Measurements from ENCODE around the gene AQP11. TPM values are rescaled to one million over a fixed set of nuclear protein-coding genes. Genes with fewer than 3 reads are reported as not detected.
A peak's percentile ranks its signal among the peaks of the same experiment; 100 is the strongest.
"Not testable (repeated sequence)": the region's sequence is repeated elsewhere in the genome, so short reads cannot be mapped to it uniquely, and the experiment has no call there.

The AQP11 gene
- polyA plus RNA-seq, 2 of the 4 experiments (the other 2 are of a cell fraction) = 2.3 to 2.6 TPM

DNA sequence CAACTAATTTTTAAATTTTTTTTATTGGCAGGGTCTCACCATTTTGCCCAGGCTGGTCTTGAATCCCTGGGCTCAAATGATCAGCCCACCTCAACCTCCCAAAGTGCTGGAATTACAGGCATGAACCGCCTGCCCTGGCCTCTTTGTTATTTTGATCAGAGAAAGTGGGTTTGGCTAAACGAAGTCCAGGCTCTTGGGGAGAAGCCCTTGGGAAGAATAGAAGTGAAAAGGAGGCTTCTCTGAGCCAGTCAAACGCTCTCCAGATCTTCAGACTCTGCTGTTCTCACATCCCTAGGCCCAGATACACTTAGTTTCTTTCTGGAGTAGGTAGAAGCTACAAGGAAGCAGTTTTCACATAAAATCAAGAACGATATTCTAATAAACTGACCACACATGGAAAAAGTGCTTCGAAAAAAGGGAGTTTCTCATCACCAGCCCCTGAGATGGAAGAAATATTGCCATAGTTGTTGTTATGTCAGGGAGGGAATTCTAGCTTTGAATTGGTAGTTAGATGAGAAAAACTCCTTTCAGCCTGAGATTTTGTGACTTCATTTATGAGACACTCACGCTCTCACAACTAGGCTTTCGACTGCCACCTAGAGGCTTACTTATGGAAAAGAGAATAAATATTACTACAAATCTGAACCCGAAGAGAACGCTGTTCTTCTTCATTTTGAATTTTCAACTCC is 41.7 kb upstream of the AQP11 start (continued):
- TF ChIP-seq RAD21 (conservative IDR thresholded peaks at IDR 0.05 in 1 of 2, IDR thresholded peaks at IDR 0.05 in 1 of 2) (peak; percentile 88 to 89), NPAS2 (CRISPR knock-in tag; IDR thresholded peaks at IDR 0.05; ENCODE audit: borderline replicate concordance) (no peak), EHMT2 (IDR thresholded peaks at IDR 0.05; ENCODE audit: low read depth) (no peak), RARB (CRISPR knock-in tag; IDR thresholded peaks at IDR 0.05) (no peak), POLR2A (IDR thresholded peaks at IDR 0.05; ENCODE audit: low read length) (no peak)

DNA sequence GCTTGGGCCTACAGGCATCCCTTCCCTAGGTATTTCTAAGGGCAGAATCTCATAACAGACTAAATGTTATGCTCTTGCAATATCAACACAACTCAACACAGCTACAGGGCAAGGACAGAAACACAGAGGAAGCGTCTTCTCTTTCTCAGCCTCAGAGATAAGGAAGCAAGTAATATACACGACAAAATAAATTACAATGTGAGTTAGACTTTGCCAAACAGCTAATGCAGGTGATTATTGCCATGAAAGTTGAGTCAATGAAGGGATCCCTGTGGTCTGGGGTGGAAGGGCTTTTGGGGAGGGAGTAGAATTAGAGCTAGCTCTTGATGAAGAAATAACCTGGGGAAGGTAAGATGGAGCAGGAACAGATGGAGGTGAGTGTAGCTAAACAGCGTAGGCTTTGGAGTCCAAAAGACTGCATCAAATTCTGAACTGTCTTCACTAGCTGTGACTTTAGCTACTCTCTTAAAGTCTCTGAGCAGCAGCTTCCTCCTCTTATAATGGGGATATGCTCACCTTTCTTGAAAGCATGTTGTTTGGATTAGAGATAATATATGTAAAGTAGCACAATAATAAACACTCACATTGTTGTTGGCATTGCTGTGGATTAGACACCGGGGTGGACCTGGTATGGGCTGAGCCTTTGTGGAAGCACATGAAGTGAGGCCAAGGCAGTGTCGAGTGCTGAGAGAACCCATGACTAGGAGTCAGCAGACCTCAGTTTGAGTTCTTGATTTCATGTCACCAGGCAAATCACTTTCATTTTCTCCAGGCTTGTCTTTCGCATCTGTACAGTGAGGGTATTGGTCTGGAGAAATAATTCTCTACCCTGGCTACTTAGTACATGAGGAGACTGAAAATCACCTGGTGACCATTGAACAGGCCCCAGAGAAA is 41.0 kb upstream of the AQP11 start:
- no peak for TF ChIP-seq JUNB (IDR thresholded peaks at IDR 0.05)
- TF ChIP-seq, protein P1, sequence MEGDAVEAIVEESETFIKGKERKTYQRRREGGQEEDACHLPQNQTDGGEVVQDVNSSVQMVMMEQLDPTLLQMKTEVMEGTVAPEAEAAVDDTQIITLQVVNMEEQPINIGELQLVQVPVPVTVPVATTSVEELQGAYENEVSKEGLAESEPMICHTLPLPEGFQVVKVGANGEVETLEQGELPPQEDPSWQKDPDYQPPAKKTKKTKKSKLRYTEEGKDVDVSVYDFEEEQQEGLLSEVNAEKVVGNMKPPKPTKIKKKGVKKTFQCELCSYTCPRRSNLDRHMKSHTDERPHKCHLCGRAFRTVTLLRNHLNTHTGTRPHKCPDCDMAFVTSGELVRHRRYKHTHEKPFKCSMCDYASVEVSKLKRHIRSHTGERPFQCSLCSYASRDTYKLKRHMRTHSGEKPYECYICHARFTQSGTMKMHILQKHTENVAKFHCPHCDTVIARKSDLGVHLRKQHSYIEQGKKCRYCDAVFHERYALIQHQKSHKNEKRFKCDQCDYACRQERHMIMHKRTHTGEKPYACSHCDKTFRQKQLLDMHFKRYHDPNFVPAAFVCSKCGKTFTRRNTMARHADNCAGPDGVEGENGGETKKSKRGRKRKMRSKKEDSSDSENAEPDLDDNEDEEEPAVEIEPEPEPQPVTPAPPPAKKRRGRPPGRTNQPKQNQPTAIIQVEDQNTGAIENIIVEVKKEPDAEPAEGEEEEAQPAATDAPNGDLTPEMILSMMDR (IDR thresholded peaks at IDR 0.05) = peak; percentile 17; the same call in 2 of the 3 replicates
- FAIRE-seq = no peak
- WGBS (ENCODE audit: missing lambda C conversion rate) = 60% methylated on average over 6 of the region's 6 CpGs
- no peak for DNase-seq (ENCODE audit: low read depth in 1 of 2, low spot score in 1 of 2)
- ATAC-seq = peak; percentile 30 to 40; a peak in 4 of 6 replicates
- Histone ChIP-seq H3K4me3 (no peak overlapping the region), H3K4me2 (peak overlapping the region; percentile 8; the same call in 1 of the 3 replicates), H3K27ac (no peak overlapping the region), H3K9me3 (no peaks in the 10 kb centered on the region), H3K4me1 (no peaks in the 10 kb centered on the region)
- ChIA-PET POLR2A (interaction anchor here (0.6 to 1.1 kb wide), 2 partner anchors 8 to 353 kb away, joined by 3 to 4 read pairs; no protein-coding TSS in a partner anchor), CTCF (interaction anchor here (0.7 to 7.7 kb wide), 84 partner anchors 8 to 482 kb away, joined by 3 to 84 read pairs (median 4); partner anchors contain the start of genes AQP11, CAPN5 and MYO7A)

DNA sequence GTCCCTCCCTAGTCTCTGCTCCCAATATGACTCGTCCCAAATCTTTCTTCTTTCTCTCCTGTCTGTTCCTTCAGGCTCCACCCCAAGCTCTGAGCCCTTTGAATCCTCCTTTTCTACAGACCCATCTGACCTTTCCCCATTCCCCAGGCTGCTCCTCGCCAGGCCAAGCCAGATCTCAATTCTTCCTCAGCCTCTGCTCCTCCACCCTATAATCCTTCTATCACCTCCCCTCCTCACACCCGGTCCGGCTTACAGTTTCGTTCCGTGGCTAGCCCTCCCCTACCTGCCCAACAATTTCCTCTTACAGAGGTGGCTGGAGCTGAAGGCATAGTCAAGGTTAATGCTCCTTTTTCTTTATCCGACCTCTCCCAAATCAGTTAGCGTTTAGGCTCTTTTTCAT is 38.3 kb upstream of the AQP11 start:
- ATAC-seq; H3K27ac ChIP-seq; POLR2A ChIA-PET; H3K4me3 ChIP-seq; H3K9me3 ChIP-seq; H3K4me1 ChIP-seq; FAIRE-seq; DNase-seq (ENCODE audit: low read depth in 1 of 2, low spot score in 1 of 2); H3K4me2 ChIP-seq: not testable (repeated sequence)
- 78% methylated on average over 8 of the region's 8 CpGs for WGBS (ENCODE audit: missing lambda C conversion rate)
- CTCF ChIA-PET = interaction anchor here (1.4 to 7.7 kb wide), 2 partner anchors 356 to 362 kb away, joined by 4 to 84 read pairs; no protein-coding TSS in a partner anchor

DNA sequence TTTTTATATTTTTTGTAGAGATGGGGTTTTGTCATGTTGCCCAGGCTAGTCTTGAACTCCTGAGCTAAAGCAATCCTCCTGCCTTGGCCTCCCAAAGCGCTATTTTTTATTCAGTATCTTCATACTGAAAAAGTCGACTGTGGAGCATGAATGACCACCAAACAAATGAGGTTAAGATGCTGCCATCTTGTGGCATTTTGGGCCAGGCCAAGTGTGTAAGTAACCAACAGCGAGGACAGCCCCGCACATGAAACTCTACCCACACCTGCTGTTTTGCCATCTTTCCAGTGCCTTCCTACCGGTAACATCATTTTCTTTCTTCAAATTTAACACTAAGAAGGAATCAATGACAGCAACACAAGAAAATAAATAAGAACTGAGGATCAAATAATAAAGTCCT is 32.2 kb upstream of the AQP11 start:
- Histone ChIP-seq H3K4me2 (no peak overlapping the region), H3K4me3 (no peak overlapping the region), H3K27ac (peak overlapping the region in 1 of 2 experiments; percentile 77; a peak in 2 of 6 replicates), H3K9me3 (no peaks in the 10 kb centered on the region; the same call in 2 of the 3 replicates), H3K4me1 (peaks cover 27% of the 10 kb centered on the region)
- DNase-seq (ENCODE audit: low read depth in 1 of 2, low spot score in 1 of 2) (peak in 1 of 2 experiments; percentile 61), FAIRE-seq (no peak), ATAC-seq (peak in 1 of 2 experiments; percentile 69; a peak in 3 of 6 replicates)
- ChIA-PET CTCF (interaction anchor here (0.7 to 2.1 kb wide), 17 partner anchors 9 to 456 kb away, joined by 3 to 14 read pairs (median 4); partner anchors contain the start of genes MYO7A and OMP), POLR2A (no interaction called here)
- TF ChIP-seq EHF (CRISPR knock-in tag; IDR thresholded peaks at IDR 0.05) (no peak), SMC3 (IDR thresholded peaks at IDR 0.05) (peak; percentile 35; the same call in 1 of the 3 replicates), RAD21 (conservative IDR thresholded peaks at IDR 0.05 in 1 of 2, IDR thresholded peaks at IDR 0.05 in 1 of 2) (peak; percentile 46 to 64; a peak in 4 of 5 replicates), ZC3H11A (IDR thresholded peaks at IDR 0.05) (no peak), BHLHE40 (IDR thresholded peaks at IDR 0.05; ENCODE audit: low read depth, low read length) (no peak), FOSL2 (IDR thresholded peaks at IDR 0.05) (no peak), FOSL2 (CRISPR knock-in tag; IDR thresholded peaks at IDR 0.05) (no peak), MAZ (IDR thresholded peaks at IDR 0.05; ENCODE audit: borderline replicate concordance, low read depth, low read length) (no peak), EP300 (IDR thresholded peaks at IDR 0.05) (no peak)
- TF ChIP-seq, protein P2, sequence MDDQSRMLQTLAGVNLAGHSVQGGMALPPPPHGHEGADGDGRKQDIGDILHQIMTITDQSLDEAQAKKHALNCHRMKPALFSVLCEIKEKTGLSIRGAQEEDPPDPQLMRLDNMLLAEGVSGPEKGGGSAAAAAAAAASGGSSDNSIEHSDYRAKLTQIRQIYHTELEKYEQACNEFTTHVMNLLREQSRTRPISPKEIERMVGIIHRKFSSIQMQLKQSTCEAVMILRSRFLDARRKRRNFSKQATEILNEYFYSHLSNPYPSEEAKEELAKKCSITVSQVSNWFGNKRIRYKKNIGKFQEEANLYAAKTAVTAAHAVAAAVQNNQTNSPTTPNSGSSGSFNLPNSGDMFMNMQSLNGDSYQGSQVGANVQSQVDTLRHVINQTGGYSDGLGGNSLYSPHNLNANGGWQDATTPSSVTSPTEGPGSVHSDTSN (IDR thresholded peaks at IDR 0.05) = no peak
- TF ChIP-seq, protein P1 (IDR thresholded peaks at IDR 0.05) = peak; percentile 48
- 53% methylated on average over 5 of the region's 5 CpGs for WGBS (ENCODE audit: missing lambda C conversion rate)
